Measurements from ENCODE around the gene CATSPER4.

Gene CATSPER4

DNA sequence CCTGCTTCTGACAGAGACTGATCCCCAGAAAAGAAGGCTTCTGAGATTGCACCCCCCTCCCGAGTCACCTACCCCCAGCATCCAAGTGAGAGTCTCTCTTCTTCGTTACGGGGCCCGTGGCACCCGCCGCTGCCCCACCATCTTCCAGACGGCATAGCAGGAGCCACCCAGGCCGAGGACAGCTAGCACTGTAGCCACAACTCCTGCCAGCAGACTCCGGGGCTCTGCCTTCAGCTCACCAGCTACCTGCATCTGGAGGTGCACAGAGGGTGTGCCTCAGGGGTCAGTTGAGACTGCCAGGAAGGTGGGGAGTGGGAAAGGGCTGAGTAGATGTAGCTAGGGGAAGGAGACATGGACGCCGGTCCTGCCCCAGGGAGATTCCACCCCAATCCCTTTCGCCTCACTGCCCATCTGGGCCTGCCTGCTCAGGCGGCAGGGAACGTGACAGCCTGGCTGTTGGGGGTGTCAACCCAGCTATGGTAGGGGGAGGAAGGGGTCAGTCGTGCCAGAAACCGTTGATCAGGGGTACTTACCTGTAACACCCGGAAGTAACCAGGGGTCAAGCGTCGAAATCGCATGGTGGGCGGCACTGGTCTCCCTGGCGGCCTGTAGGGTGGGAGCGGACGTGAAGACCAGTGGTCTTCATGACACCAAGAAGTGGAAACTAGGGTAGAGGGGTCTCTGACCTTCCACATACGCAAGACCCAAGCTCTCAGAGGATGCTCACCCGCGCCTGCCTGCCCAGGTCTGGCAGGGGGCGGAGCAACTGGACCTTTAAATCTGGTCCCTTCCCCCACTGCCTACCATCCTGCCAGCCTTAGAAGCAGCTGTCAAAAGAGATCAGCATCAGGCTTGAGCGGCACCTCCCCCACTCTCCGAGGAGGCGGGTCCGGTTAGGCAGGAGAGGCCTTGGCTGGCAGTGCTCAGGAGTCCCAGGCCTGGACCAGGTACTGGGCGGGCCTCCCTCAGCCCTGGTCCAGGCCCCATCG is 19.0 kb upstream of the CATSPER4 start, which contains the start of gene ZNF593OS:
Gene ZNF593OS (minus strand): TSS at position 749 of the 989 bp plus-strand sequence. CDS start 171 bp downstream, at position 578.
- TF ChIP-seq CEBPB (IDR thresholded peaks at IDR 0.05), result no peak
- no peak for TF ChIP-seq CREB1 (IDR thresholded peaks at IDR 0.05; ENCODE audit: low read depth)
- TF ChIP-seq REST (IDR thresholded peaks at IDR 0.05; ENCODE audit: low read depth), result no peak
- no peak for TF ChIP-seq EGR1 (IDR thresholded peaks at IDR 0.05)
- no peak for TF ChIP-seq TCF12 (IDR thresholded peaks at IDR 0.05; ENCODE audit: low read depth)
- TF ChIP-seq YY1 (IDR thresholded peaks at IDR 0.05; ENCODE audit: low read depth), result no peak
- TF ChIP-seq FOXM1 (IDR thresholded peaks at IDR 0.05; ENCODE audit: borderline replicate concordance, low read depth), result no peak
- no peak for TF ChIP-seq RAD21 (IDR thresholded peaks at IDR 0.05; ENCODE audit: low read depth)
- TF ChIP-seq TEAD4 (IDR thresholded peaks at IDR 0.05), result no peak
- no peak for TF ChIP-seq ZBTB7A (IDR thresholded peaks at IDR 0.05; ENCODE audit: low read depth)
- TF ChIP-seq, protein P1, sequence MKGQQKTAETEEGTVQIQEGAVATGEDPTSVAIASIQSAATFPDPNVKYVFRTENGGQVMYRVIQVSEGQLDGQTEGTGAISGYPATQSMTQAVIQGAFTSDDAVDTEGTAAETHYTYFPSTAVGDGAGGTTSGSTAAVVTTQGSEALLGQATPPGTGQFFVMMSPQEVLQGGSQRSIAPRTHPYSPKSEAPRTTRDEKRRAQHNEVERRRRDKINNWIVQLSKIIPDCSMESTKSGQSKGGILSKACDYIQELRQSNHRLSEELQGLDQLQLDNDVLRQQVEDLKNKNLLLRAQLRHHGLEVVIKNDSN (IDR thresholded peaks at IDR 0.05), result no peak
- TF ChIP-seq NFIC (IDR thresholded peaks at IDR 0.05), result no peak
- TF ChIP-seq, protein P2, sequence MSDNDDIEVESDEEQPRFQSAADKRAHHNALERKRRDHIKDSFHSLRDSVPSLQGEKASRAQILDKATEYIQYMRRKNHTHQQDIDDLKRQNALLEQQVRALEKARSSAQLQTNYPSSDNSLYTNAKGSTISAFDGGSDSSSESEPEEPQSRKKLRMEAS (IDR thresholded peaks at IDR 0.05), result no peak

GRCh38 chr1:26175346-26175745 is 15.1 kb upstream of the CATSPER4 start:
- TF ChIP-seq TAF1 (IDR thresholded peaks at IDR 0.05; ENCODE audit: low read depth), result no peak
- no peak for TF ChIP-seq CREB1 (IDR thresholded peaks at IDR 0.05; ENCODE audit: low read depth)
- TF ChIP-seq YY1 (IDR thresholded peaks at IDR 0.05; ENCODE audit: low read depth), result no peak
- TF ChIP-seq, protein P2 (IDR thresholded peaks at IDR 0.05), result no peak
- no peak for TF ChIP-seq TCF12 (IDR thresholded peaks at IDR 0.05; ENCODE audit: low read depth)
- TF ChIP-seq, protein P1 (IDR thresholded peaks at IDR 0.05), result no peak
- TF ChIP-seq EP300 (IDR thresholded peaks at IDR 0.05; ENCODE audit: borderline replicate concordance), result no peak
- no peak for TF ChIP-seq CEBPB (IDR thresholded peaks at IDR 0.05)
- TF ChIP-seq FOXM1 (IDR thresholded peaks at IDR 0.05; ENCODE audit: borderline replicate concordance, low read depth), result no peak
- no peak for TF ChIP-seq ZBTB7A (IDR thresholded peaks at IDR 0.05; ENCODE audit: low read depth)
- TF ChIP-seq NFIC (IDR thresholded peaks at IDR 0.05), result no peak
- no peak for TF ChIP-seq TEAD4 (IDR thresholded peaks at IDR 0.05)
- no peak for TF ChIP-seq EGR1 (IDR thresholded peaks at IDR 0.05)
- no peak for TF ChIP-seq RAD21 (IDR thresholded peaks at IDR 0.05; ENCODE audit: low read depth)
- no peak for TF ChIP-seq REST (IDR thresholded peaks at IDR 0.05; ENCODE audit: low read depth)

GRCh38 chr1:26177182-26177684 is 13.2 kb upstream of the CATSPER4 start, which contains the start of gene CNKSR1:
Gene CNKSR1 (plus strand): TSS chr1:26177491. CDS start chr1:26177548, 57 bp downstream.
- TF ChIP-seq ZBTB7A (IDR thresholded peaks at IDR 0.05; ENCODE audit: low read depth) (peak; percentile 74; the same call in 1 of the 2 replicates), EP300 (IDR thresholded peaks at IDR 0.05; ENCODE audit: borderline replicate concordance) (peak; percentile 39; the same call in 1 of the 2 replicates), TAF1 (IDR thresholded peaks at IDR 0.05; ENCODE audit: low read depth) (peak; percentile 68; the same call in 1 of the 2 replicates), TEAD4 (IDR thresholded peaks at IDR 0.05) (peak; percentile 80), YY1 (IDR thresholded peaks at IDR 0.05; ENCODE audit: low read depth) (peak; percentile 73), REST (IDR thresholded peaks at IDR 0.05; ENCODE audit: low read depth) (no peak), RAD21 (IDR thresholded peaks at IDR 0.05; ENCODE audit: low read depth) (no peak)
- TF ChIP-seq, protein P2 (IDR thresholded peaks at IDR 0.05), result peak; percentile 78
- TF ChIP-seq, protein P1 (IDR thresholded peaks at IDR 0.05), result peak; percentile 12
